ENCODE results near the gene NUP58.

DNA sequence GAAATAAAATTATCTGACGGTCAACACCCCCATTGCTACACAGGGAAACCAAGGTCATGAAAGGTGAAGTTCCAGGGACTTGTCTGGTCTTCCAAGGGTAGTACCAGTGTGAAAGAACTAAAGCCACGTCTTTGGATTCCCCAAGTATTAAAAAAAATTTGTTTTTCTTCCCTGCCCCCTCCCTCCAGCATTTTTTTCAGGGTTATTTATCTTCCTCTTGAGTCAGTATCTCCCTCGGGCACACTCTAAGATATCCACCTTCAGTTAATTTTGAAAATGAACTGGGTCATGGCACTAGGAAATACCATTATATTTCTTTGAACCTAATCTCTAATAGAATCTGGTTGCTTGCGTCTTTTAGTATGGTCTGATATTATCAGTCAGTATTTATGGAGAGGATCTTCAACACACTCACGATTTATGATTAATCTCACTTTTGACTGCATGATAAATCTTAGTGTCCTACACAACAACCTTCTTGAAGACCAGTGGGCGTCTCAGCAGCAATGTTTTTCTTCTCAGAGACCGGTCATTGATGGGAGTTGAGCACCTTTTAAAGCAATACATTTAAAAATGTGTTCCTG lies 79.4 kb downstream of the NUP58 start:
- TF ChIP-seq CTCF (IDR thresholded peaks at IDR 0.05) (no peak), POLR2A (IDR thresholded peaks at IDR 0.05) (no peak)
